B cell (primary cell): ENCODE results near the gene VAMP7. TPM values are rescaled to one million over a fixed set of nuclear protein-coding genes. Genes with fewer than 3 reads are reported as not detected.
"Not testable (repeated sequence)": the region's sequence is repeated elsewhere in the genome, so short reads cannot be mapped to it uniquely, and the experiment has no call there.

Experiments used
- ATAC-seq: fragments of 200-7000 bp; cut with Tn5 transposase; one replicate; pipeline ENCODE4 v1.10.0; 2021; ENCODE audit warnings: low read depth, mild to moderate bottlenecking, moderate number of reproducible peaks, moderate library complexity
- CTCF ChIA-PET: fragments of 350-600 bp; sonication (Branson Sonifier 250); formaldehyde crosslinking; loops from one replicate; lab custom pipeline; 2021; ENCODE audit warnings: antibody characterized with exemption, inconsistent platforms; lab: Charles Lee
- POLR2A ChIA-PET: fragments of 350-600 bp; sonication (Branson Sonifier 250); formaldehyde crosslinking; loops from one replicate; lab custom pipeline; 2021; ENCODE audit warnings: antibody characterized with exemption; lab: Charles Lee
- DNase-seq: peaks from one replicate; pipeline ENCODE4 v3.0.0; 2013
- H2AFZ ChIP-seq: 2 replicates; pipeline ENCODE4 v1.6.1; 2012; ENCODE audit warnings: mild to moderate bottlenecking, low read depth, low read length; ENCODE audit not compliant: insufficient read depth, poor library complexity, severe bottlenecking
- H3K27ac ChIP-seq, 2 donors: 1 replicate in 1 of 2; 2 replicates in 1 of 2; pipeline ENCODE4 v1.5.1; 2012 to 2013; ENCODE audit warnings: low read length in 2 of 2, mild to moderate bottlenecking in 2 of 2, moderate library complexity in 1 of 2
- H3K27me3 ChIP-seq, 4 experiments: fragments of 200-600 bp in 1 of 4; sonication (generic) in 1 of 4; replicated peaks in 1 of 4; 1 replicate in 2 of 4; 2 replicates in 2 of 4; pipeline versions ENCODE4 v1.6.1 to v1.7.0; 2013 to 2016; ENCODE audit warnings: low read length in 3 of 4, mild to moderate bottlenecking in 2 of 4, mixed read lengths in 1 of 4, moderate library complexity in 1 of 4; ENCODE audit not compliant: insufficient read depth in 4 of 4, control insufficient read depth in 3 of 4; ENCODE audit errors: control extremely low read depth in 1 of 4
- H3K36me3 ChIP-seq, 2 experiments: replicated peaks in 1 of 2; 1 replicate in 1 of 2; 2 replicates in 1 of 2; pipeline versions ENCODE4 v1.6.1 to v1.7.1; 2013; ENCODE audit warnings: low read length in 1 of 2; ENCODE audit not compliant: insufficient read depth in 2 of 2, control insufficient read depth in 1 of 2; ENCODE audit errors: control extremely low read depth in 1 of 2, extremely low read depth in 1 of 2
- H3K4me1 ChIP-seq, 2 donors: fragments of 200-600 bp in 1 of 2; sonication (generic) in 1 of 2; 1 replicate in 1 of 2; 2 replicates in 1 of 2; pipeline versions ENCODE4 v1.5.1 to v1.6.1; 2013 to 2017; ENCODE audit warnings: low read length in 2 of 2; ENCODE audit not compliant: control insufficient read depth in 2 of 2, insufficient read depth in 2 of 2
- H3K4me2 ChIP-seq: replicated peaks from 2 replicates; pipeline ENCODE3; 2012; ENCODE audit warnings: mild to moderate bottlenecking, low read depth, low read length; ENCODE audit not compliant: poor library complexity, severe bottlenecking
- H3K4me3 ChIP-seq, 5 experiments: fragments of 200-600 bp in 1 of 5; sonication (generic) in 1 of 5; 1 replicate in 3 of 5; 2 replicates in 2 of 5; pipeline versions ENCODE4 v1.5.1 to v1.7.0; 2011 to 2016; ENCODE audit warnings: low read length in 4 of 5, mild to moderate bottlenecking in 4 of 5, low read depth in 2 of 5, control low read depth in 1 of 5, moderate library complexity in 1 of 5; ENCODE audit not compliant: insufficient read depth in 1 of 5; ENCODE audit errors: control extremely low read depth in 1 of 5, extremely low read depth in 1 of 5
- H3K79me2 ChIP-seq: fragments of 200-600 bp; sonication (generic); one replicate; pipeline ENCODE4 v1.6.0; 2016; ENCODE audit warnings: low read length; ENCODE audit not compliant: control insufficient read depth, insufficient read depth
- H3K9ac ChIP-seq: fragments of 200-600 bp; sonication (generic); 2 replicates; pipeline ENCODE4 v1.6.1; 2017; ENCODE audit warnings: mild to moderate bottlenecking, low read length, moderate library complexity
- H3K9me3 ChIP-seq, 3 donors: one replicate each; pipeline versions ENCODE4 v1.6.1 to v1.7.1; 2013; ENCODE audit warnings: low read length in 2 of 3; ENCODE audit not compliant: control insufficient read depth in 2 of 3, insufficient read depth in 1 of 3; ENCODE audit errors: control extremely low read depth in 1 of 3
- H4K20me1 ChIP-seq: 2 replicates; pipeline ENCODE4 v1.6.0; 2012; ENCODE audit warnings: mild to moderate bottlenecking, low read length; ENCODE audit not compliant: insufficient read depth, control insufficient read depth, poor library complexity, severe bottlenecking
- H3K27ac Mint-ChIP-seq: one replicate; pipeline ENCODE4 v1.8.0; 2021; ENCODE audit warnings: mixed read lengths
- H3K27me3 Mint-ChIP-seq: one replicate; pipeline ENCODE4 v1.8.0; 2021; ENCODE audit warnings: mixed read lengths
- H3K4me1 Mint-ChIP-seq: one replicate; pipeline ENCODE4 v1.8.0; 2021; ENCODE audit warnings: mixed read lengths
- H3K4me3 Mint-ChIP-seq: one replicate; pipeline ENCODE4 v1.8.0; 2021; ENCODE audit warnings: mixed read lengths
- H3K9me3 Mint-ChIP-seq: one replicate; pipeline ENCODE4 v1.8.0; 2022; ENCODE audit warnings: mixed read lengths; ENCODE audit not compliant: insufficient read depth
- EZH2 ChIP-seq: IDR thresholded peaks from 2 replicates; pipeline ENCODE4 v1.6.1; 2012; ENCODE audit warnings: borderline replicate concordance, low read depth, mild to moderate bottlenecking, moderate library complexity, low read length; ENCODE audit not compliant: insufficient read depth, poor library complexity, severe bottlenecking
- WGBS: methylation state at CpG from one replicate; pipeline ENCODE4 v1.1.5; 2013; ENCODE audit warnings: missing lambda C conversion rate; ENCODE audit not compliant: insufficient coverage; 5-methylcytosine and 5-hydroxymethylcytosine counted together
- intact Hi-C: fragments of 100-400 bp; cut with micrococcal nuclease; formaldehyde crosslinking; loops from one replicate; pipeline ENCODE4 v1.10.0; 2022
- polyA minus RNA-seq: library from RNA; depleted of rRNA, polyadenylated mRNA; stranded (reverse); fragments of >200 nt; gene quantifications from 2 replicates; pipeline ENCODE4 v1.2.3, GENCODE V29; 2012
- polyA plus RNA-seq: library from polyadenylated mRNA; depleted of rRNA; stranded (reverse); fragments of >200 nt; gene quantifications from 2 replicates; pipeline ENCODE4 v1.2.3, GENCODE V29; 2012
- total RNA-seq, 2 donors: library from RNA; stranded (reverse); fragments of 120-200 nt in 1 of 2; gene quantifications; 1 replicate in 1 of 2; 2 replicates in 1 of 2; pipeline versions ENCODE4 v1.2.3 to v1.2.4, GENCODE V29; 2013 to 2022
- TF ChIP-seq, protein P1 (sequence below): fragments of 200-600 bp; IDR thresholded peaks from one replicate; pipeline ENCODE4 v1.8.0; 2022; ENCODE audit warnings: antibody characterized with exemption, mild to moderate bottlenecking

Gene VAMP7, protein sequence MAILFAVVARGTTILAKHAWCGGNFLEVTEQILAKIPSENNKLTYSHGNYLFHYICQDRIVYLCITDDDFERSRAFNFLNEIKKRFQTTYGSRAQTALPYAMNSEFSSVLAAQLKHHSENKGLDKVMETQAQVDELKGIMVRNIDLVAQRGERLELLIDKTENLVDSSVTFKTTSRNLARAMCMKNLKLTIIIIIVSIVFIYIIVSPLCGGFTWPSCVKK
- 18.6 and 19.7 TPM in 2 replicates for total RNA-seq
- total RNA-seq (2013), result 32.1 TPM
- polyA plus RNA-seq, result 8.8 and 12.8 TPM in 2 replicates
- 11.5 and 11.8 TPM in 2 replicates for polyA minus RNA-seq

DNA sequence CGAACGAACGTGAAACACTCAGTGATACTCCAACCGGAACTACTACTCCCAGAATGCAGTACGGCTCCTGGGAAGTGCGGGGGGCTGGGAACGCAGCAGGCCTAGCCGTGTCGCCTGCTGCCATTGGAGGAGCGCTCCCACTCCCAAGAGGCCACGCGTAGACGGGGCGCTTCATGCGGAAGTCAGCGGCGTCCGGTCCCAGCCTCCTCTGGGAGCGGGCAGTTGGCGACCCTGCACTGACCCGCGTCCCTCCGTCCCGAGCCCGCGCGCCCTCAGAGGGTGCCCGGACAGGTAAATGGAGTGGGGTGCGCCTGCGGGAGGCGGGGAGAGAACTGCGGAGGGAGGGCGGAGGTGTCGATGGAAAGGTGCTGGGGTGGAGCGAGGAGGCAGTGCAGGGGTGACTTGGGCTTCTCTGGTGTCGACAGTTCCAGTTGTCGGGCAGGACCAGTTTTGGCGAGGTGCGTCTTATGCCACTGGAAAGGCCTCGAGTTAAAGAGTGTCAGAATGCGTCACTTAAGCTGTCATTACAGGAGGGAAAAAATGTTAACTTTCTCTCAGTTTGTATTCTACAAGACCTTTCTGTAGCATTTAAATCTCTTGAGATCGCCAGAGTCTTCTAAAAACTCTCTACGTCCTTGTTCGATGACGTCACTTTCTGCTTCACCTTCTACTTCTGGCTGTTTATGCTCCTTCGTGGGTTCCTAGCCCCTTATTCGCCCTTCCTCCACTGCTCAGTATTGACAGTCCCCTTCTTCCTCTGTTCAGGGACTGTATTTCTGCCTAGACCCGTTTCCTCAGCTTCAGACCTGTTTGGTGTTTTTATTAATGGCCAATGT lies at the start of gene VAMP7:
Gene VAMP7, plus strand, starts transcription at position 188 of the 836 bp plus-strand sequence. CDS start 8,122 bp downstream, outside the sequence.
- peak within 1 kb of the TSS; percentile 53 to 85 (median 67) for H3K4me3 ChIP-seq
- DNase-seq, result peak; percentile 85
- CTCF ChIA-PET, result no interaction called here
- H3K27ac Mint-ChIP-seq, result peak within 1 kb of the TSS; percentile 94
- H3K4me1 Mint-ChIP-seq, result peaks cover 32% of the 10 kb centered on the region
- peak within 1 kb of the TSS; percentile 74 for H3K9ac ChIP-seq
- peak within 1 kb of the TSS; percentile 93 for H3K4me3 Mint-ChIP-seq
- H4K20me1 ChIP-seq, result no peaks in the 10 kb centered on the region
- no peaks in the 10 kb centered on the region for H3K27me3 Mint-ChIP-seq
- peaks cover 13 to 21% of the 10 kb centered on the region in 2 donors for H3K4me1 ChIP-seq
- H3K27ac ChIP-seq, result peak within 1 kb of the TSS; percentile 56 to 81
- H3K79me2 ChIP-seq, result peaks cover 44% of the 10 kb centered on the region
- POLR2A ChIA-PET, result no interaction called here
- no peaks in the 10 kb centered on the region for H3K36me3 ChIP-seq
- intact Hi-C loops, result no loop called here
- no peaks in the 10 kb centered on the region for H3K27me3 ChIP-seq
- TF ChIP-seq, protein P1, sequence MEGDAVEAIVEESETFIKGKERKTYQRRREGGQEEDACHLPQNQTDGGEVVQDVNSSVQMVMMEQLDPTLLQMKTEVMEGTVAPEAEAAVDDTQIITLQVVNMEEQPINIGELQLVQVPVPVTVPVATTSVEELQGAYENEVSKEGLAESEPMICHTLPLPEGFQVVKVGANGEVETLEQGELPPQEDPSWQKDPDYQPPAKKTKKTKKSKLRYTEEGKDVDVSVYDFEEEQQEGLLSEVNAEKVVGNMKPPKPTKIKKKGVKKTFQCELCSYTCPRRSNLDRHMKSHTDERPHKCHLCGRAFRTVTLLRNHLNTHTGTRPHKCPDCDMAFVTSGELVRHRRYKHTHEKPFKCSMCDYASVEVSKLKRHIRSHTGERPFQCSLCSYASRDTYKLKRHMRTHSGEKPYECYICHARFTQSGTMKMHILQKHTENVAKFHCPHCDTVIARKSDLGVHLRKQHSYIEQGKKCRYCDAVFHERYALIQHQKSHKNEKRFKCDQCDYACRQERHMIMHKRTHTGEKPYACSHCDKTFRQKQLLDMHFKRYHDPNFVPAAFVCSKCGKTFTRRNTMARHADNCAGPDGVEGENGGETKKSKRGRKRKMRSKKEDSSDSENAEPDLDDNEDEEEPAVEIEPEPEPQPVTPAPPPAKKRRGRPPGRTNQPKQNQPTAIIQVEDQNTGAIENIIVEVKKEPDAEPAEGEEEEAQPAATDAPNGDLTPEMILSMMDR, result no peak
- no peak for TF ChIP-seq EZH2
- WGBS, result 36% methylated on average over 44 of the region's 48 CpGs
- H3K9me3 Mint-ChIP-seq, result peaks cover 2% of the 10 kb centered on the region
- peak within 1 kb of the TSS; percentile 80 for H2AFZ ChIP-seq
- peak; percentile 98 for ATAC-seq
- peak within 1 kb of the TSS; percentile 64 for H3K4me2 ChIP-seq
- peaks cover 0 to 6% (median 0%) of the 10 kb centered on the region in 3 donors for H3K9me3 ChIP-seq

DNA sequence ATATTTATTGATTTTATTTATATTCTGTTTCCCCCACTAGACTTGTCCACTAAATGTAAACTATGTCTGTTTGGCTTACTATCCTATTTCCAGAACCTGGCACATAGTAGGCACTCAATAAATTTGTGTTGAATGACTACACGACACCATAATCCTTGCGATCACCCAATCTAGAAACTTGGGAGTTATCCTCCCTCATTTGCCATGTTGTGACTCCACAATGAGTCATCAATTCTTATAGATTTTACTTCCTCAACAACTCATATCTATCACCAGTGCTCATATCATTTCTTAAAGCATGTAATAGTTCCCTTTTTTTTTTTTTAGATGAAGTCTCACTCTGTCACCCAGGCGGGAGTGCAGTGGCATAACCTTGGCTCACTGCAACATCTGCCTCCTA lies 39.9 kb upstream of the VAMP7 start:
- intact Hi-C loops, result no loop called here
- ChIA-PET CTCF (no interaction called here), POLR2A (no interaction called here)
- ATAC-seq, result no peak
- Mint-ChIP-seq H3K9me3 (peaks cover 3% of the 10 kb centered on the region), H3K27ac (no peak overlapping the region), H3K27me3 (no peaks in the 10 kb centered on the region), H3K4me3 (no peak overlapping the region), H3K4me1 (no peaks in the 10 kb centered on the region)
- no peak for TF ChIP-seq EZH2
- TF ChIP-seq, protein P1, result no peak
- Histone ChIP-seq H3K9ac (no peak overlapping the region), H3K27me3 (no peaks in the 10 kb centered on the region), H3K9me3 (no peaks in the 10 kb centered on the region), H3K79me2 (no peaks in the 10 kb centered on the region), H3K36me3 (no peaks in the 10 kb centered on the region), H3K4me1 (no peaks in the 10 kb centered on the region), H3K4me2 (no peak overlapping the region), H2AFZ (no peak overlapping the region), H3K4me3 (no peak overlapping the region), H4K20me1 (no peaks in the 10 kb centered on the region), H3K27ac (no peak overlapping the region)
- WGBS, result 57% methylated on average over 3 of the region's 3 CpGs
- DNase-seq, result no peak

DNA sequence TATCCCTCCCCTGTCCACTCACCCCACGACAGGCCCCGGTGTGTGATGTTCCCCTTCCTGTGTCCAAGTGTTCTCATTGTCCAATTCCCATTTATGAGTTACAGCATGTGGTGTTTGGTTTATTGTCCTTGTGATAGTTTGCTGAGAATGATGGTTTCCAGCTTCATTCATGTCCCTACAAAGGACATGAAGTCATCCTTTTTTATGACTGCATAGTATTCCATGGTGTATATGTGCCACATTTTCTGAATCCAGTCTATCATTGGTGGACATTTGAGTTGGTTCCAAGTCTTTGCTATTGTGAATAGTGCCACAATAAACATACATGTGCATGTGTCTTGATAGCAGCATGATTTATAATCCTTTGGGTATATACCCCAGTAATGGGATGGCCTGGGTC lies 29.4 kb upstream of the VAMP7 start:
- H3K4me3 ChIP-seq, H3K4me1 ChIP-seq, H3K9me3 Mint-ChIP-seq, H3K9ac ChIP-seq, H3K27me3 ChIP-seq, ATAC-seq, H3K4me2 ChIP-seq, H4K20me1 ChIP-seq, POLR2A ChIA-PET, H3K27me3 Mint-ChIP-seq, H3K4me3 Mint-ChIP-seq, CTCF ChIA-PET, H3K27ac ChIP-seq, DNase-seq, H3K36me3 ChIP-seq, H3K4me1 Mint-ChIP-seq, H3K79me2 ChIP-seq, H2AFZ ChIP-seq, intact Hi-C loops, H3K27ac Mint-ChIP-seq, H3K9me3 ChIP-seq: not testable (repeated sequence)
- WGBS, result no CpG with 5 or more reads among the region's 2 CpGs
